Measurements from ENCODE around the gene PRELID1. TPM values are rescaled to one million over a fixed set of nuclear protein-coding genes. Genes with fewer than 3 reads are reported as not detected.

The PRELID1 gene
- total RNA-seq, 1 donor from 2014 or later: 87.0 TPM

- ATAC-seq (no peak), DNase-seq (no peak)
- H3K4me3 ChIP-seq: peak overlapping the region; percentile 52
- H3K36me3 ChIP-seq: peaks cover 16% of the 10 kb centered on the region
- intact Hi-C loops (cut with DNase I): no loop called here
- no peaks in the 10 kb centered on the region for H3K9me3 ChIP-seq
- no peaks in the 10 kb centered on the region for H3K27me3 ChIP-seq
- H3K4me1 ChIP-seq: peaks cover 37% of the 10 kb centered on the region
- TF ChIP-seq CTCF (IDR thresholded peaks at IDR 0.05): no peak
- H3K27ac ChIP-seq: no peak overlapping the region
These were observed 7.3 kb downstream of the PRELID1 start for GRCh38 chr5:177310757-177311391.

GRCh38 chr5:177311392-177311722 is 7.8 kb downstream of the PRELID1 start:
- Histone ChIP-seq H3K9me3 (no peaks in the 10 kb centered on the region), H3K27ac (no peak overlapping the region), H3K27me3 (no peaks in the 10 kb centered on the region), H3K4me1 (peaks cover 36% of the 10 kb centered on the region), H3K36me3 (peaks cover 11% of the 10 kb centered on the region), H3K4me3 (peak overlapping the region; percentile 52)
- no peak for DNase-seq
- ATAC-seq: peak; percentile 0
- intact Hi-C loops (cut with DNase I): no loop called here
- no peak for TF ChIP-seq CTCF (IDR thresholded peaks at IDR 0.05)

GRCh38 chr5:177311723-177312648 is 8.4 kb downstream of the PRELID1 start, which contains the start of gene MXD3:
MXD3 (minus strand) TSS chr5:177311898; CDS start chr5:177311830, 68 bp downstream.
- Histone ChIP-seq H3K4me3 (peak within 1 kb of the TSS; percentile 52), H3K4me1 (peaks cover 30% of the 10 kb centered on the region), H3K9me3 (no peaks in the 10 kb centered on the region), H3K27me3 (no peaks in the 10 kb centered on the region), H3K36me3 (peaks cover 5% of the 10 kb centered on the region), H3K27ac (no peak within 1 kb of the TSS)
- peak; percentile 97 for DNase-seq
- ATAC-seq: peak; percentile 92
- intact Hi-C loops (cut with DNase I): no loop called here
- no peak for TF ChIP-seq CTCF (IDR thresholded peaks at IDR 0.05)

- intact Hi-C loops (cut with DNase I): no loop called here
- no peak for ATAC-seq
- Histone ChIP-seq H3K27me3 (no peaks in the 10 kb centered on the region), H3K4me1 (peaks cover 23% of the 10 kb centered on the region), H3K36me3 (no peaks in the 10 kb centered on the region), H3K4me3 (peak overlapping the region; percentile 52), H3K9me3 (no peaks in the 10 kb centered on the region), H3K27ac (no peak overlapping the region)
- no peak for DNase-seq
- TF ChIP-seq CTCF (IDR thresholded peaks at IDR 0.05): no peak
These were observed 9.1 kb downstream of the PRELID1 start for GRCh38 chr5:177312649-177313181.

- DNase-seq (no peak), ATAC-seq (no peak)
- intact Hi-C loops (cut with DNase I): no loop called here
- Histone ChIP-seq H3K4me1 (peaks cover 22% of the 10 kb centered on the region), H3K36me3 (no peaks in the 10 kb centered on the region), H3K27ac (no peak overlapping the region), H3K9me3 (no peaks in the 10 kb centered on the region), H3K4me3 (no peak overlapping the region), H3K27me3 (no peaks in the 10 kb centered on the region)
- no peak for TF ChIP-seq CTCF (IDR thresholded peaks at IDR 0.05)
These were observed 10.1 kb downstream of the PRELID1 start for GRCh38 chr5:177313561-177314259.

Data from upper lobe of right lung (tissue), 1 donor.